Body of pancreas (tissue), 4 donors: ENCODE measurements around the gene PIEZO2.

ENCODE experiments used
- CTCF ChIP-seq, 7 experiments: fragments of 450-650 bp in 4 of 7; fragments of 200-600 bp in 3 of 7; sonication (generic) in 3 of 7; IDR thresholded peaks; one replicate each; pipeline ENCODE4 v1.5.1; 2016 to 2019; ENCODE audit warnings: antibody characterized with exemption in 7 of 7
- POLR2A ChIP-seq, 3 donors: fragments of 450-650 bp; IDR thresholded peaks; one replicate each; pipeline ENCODE4 v1.6.1; 2016; ENCODE audit warnings: antibody characterized with exemption in 3 of 3, mild to moderate bottlenecking in 2 of 3

GRCh38 chr18:10757349-10757748 is 392.0 kb downstream of the PIEZO2 start:
- TF ChIP-seq POLR2A (IDR thresholded peaks at IDR 0.05) = no peak
- no peak for TF ChIP-seq CTCF (IDR thresholded peaks at IDR 0.05)
